DOHH2 (cell line): ENCODE data around the gene DAP.

Source experiments
- H3F3A ChIP-seq: fragments of 200-600 bp; sonication (generic), shearing (Covaris generic); 2 replicates; pipeline ENCODE4 v1.6.0; 2016; ENCODE audit warnings: antibody characterized with exemption, mild to moderate bottlenecking; ENCODE audit not compliant: control insufficient read depth, insufficient read depth
- H3K27ac ChIP-seq: fragments of 200-600 bp; sonication (generic); 2 replicates; pipeline ENCODE4 v1.5.1; 2014; ENCODE audit warnings: low read depth, mild to moderate bottlenecking, low read length, moderate library complexity
- H3K27me3 ChIP-seq: fragments of 200-600 bp; sonication (generic); 2 replicates; pipeline ENCODE4 v1.6.1; 2014; ENCODE audit warnings: mild to moderate bottlenecking, low read length, mixed read lengths; ENCODE audit not compliant: control insufficient read depth
- H3K36me3 ChIP-seq: fragments of 200-600 bp; sonication (generic); 2 replicates; pipeline ENCODE4 v1.6.1; 2014; ENCODE audit warnings: mild to moderate bottlenecking, low read length, moderate library complexity, mixed read lengths; ENCODE audit not compliant: control insufficient read depth
- H3K4me1 ChIP-seq: fragments of 200-600 bp; sonication (generic); 2 replicates; pipeline ENCODE4 v1.6.1; 2014; ENCODE audit warnings: mild to moderate bottlenecking, low read length, mixed read lengths; ENCODE audit not compliant: control insufficient read depth
- H3K4me2 ChIP-seq: fragments of 200-600 bp; sonication (generic); 2 replicates; pipeline ENCODE4 v1.6.0; 2014; ENCODE audit warnings: mild to moderate bottlenecking, low read length, moderate library complexity
- H3K4me3 ChIP-seq: fragments of 200-600 bp; sonication (generic); 2 replicates; pipeline ENCODE4 v1.5.1; 2014; ENCODE audit warnings: mild to moderate bottlenecking, low read length, mixed read lengths
- H3K79me2 ChIP-seq: fragments of 200-600 bp; sonication (generic); 2 replicates; pipeline ENCODE4 v1.6.1; 2014; ENCODE audit warnings: mild to moderate bottlenecking, low read length, mixed read lengths; ENCODE audit not compliant: control insufficient read depth
- H3K9me2 ChIP-seq: fragments of 200-600 bp; sonication (generic); replicated peaks from 2 replicates; pipeline ENCODE4 v1.6.1; 2014; ENCODE audit warnings: mild to moderate bottlenecking, low read length, mixed read lengths; ENCODE audit not compliant: control insufficient read depth
- H3K9me3 ChIP-seq: fragments of 200-600 bp; sonication (generic); 2 replicates; pipeline ENCODE4 v1.6.1; 2014; ENCODE audit warnings: antibody characterized with exemption, low read length, mixed read lengths; ENCODE audit not compliant: control insufficient read depth, insufficient read depth
- H4K20me1 ChIP-seq: fragments of 200-600 bp; sonication (generic); 2 replicates; pipeline ENCODE4 v1.6.0; 2014; ENCODE audit warnings: low read depth, mild to moderate bottlenecking, antibody characterized with exemption, low read length, moderate library complexity; ENCODE audit not compliant: control insufficient read depth, insufficient read depth
- CTCF ChIP-seq: fragments of 200-600 bp; sonication (generic); IDR thresholded peaks from one replicate; pipeline ENCODE4 v1.5.1; 2014; ENCODE audit warnings: antibody characterized with exemption, mild to moderate bottlenecking, low read depth, low read length; ENCODE audit not compliant: poor library complexity, severe bottlenecking
- EZH2phosphoT487 ChIP-seq: fragments of 200-600 bp; sonication (generic); IDR thresholded peaks from 2 replicates; pipeline ENCODE4 v1.6.1; 2017; ENCODE audit warnings: borderline replicate concordance, mild to moderate bottlenecking, antibody characterized with exemption, low read length, moderate library complexity, mixed read lengths

The DAP gene

GRCh38 chr5:10733426-10733825 is 27.6 kb downstream of the DAP start:
- Histone ChIP-seq H3K4me2 (no peak overlapping the region), H3F3A (no peaks in the 10 kb centered on the region), H3K27ac (no peak overlapping the region), H3K9me3 (no peaks in the 10 kb centered on the region), H3K9me2 (no peaks in the 10 kb centered on the region), H3K27me3 (no peaks in the 10 kb centered on the region), H3K4me1 (peaks cover 14% of the 10 kb centered on the region), H3K79me2 (peaks cover 28% of the 10 kb centered on the region), H3K36me3 (peaks cover 53% of the 10 kb centered on the region), H3K4me3 (no peak overlapping the region), H4K20me1 (no peaks in the 10 kb centered on the region)
- TF ChIP-seq CTCF (no peak), EZH2phosphoT487 (no peak)

DNA sequence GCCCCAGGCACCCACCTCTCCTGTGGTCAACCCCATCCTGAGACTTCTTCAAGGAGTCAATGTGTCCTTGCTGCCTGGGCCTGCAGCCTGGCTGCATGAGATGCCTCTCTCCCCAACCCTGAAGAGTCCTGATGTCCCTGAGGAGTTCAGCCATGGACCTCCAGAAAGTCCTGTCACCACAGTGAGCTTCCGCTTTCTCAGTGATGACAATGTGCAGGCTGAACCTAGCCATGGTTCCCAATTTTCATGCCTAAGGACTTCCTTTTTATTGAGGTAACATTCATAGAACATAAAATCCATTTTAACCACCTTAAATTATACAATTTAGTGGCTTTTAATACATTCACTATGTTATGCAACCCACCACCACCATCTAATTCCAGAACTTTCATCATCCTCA is 29.1 kb downstream of the DAP start:
- Histone ChIP-seq H3K36me3 (peaks cover 56% of the 10 kb centered on the region), H3K27me3 (no peaks in the 10 kb centered on the region), H3K4me1 (peaks cover 14% of the 10 kb centered on the region), H3K9me2 (no peaks in the 10 kb centered on the region), H3K9me3 (no peaks in the 10 kb centered on the region), H3K27ac (no peak overlapping the region), H3F3A (no peaks in the 10 kb centered on the region; the same call in 1 of the 2 replicates), H3K79me2 (peaks cover 21% of the 10 kb centered on the region), H4K20me1 (no peaks in the 10 kb centered on the region), H3K4me3 (no peak overlapping the region), H3K4me2 (no peak overlapping the region)
- TF ChIP-seq EZH2phosphoT487 (no peak), CTCF (no peak)

GRCh38 chr5:10730043-10730351 is 31.0 kb downstream of the DAP start:
- H3K27me3 ChIP-seq: no peaks in the 10 kb centered on the region
- no peak overlapping the region for H3K27ac ChIP-seq

More at GRCh38 chr5:10730043-10730351, 31.0 kb downstream of the DAP start:
- Histone ChIP-seq H3F3A (no peaks in the 10 kb centered on the region; the same call in 1 of the 2 replicates), H4K20me1 (no peaks in the 10 kb centered on the region), H3K79me2 (peaks cover 3% of the 10 kb centered on the region), H3K4me1 (no peaks in the 10 kb centered on the region; the same call in 1 of the 2 replicates), H3K4me2 (no peak overlapping the region), H3K4me3 (no peak overlapping the region), H3K9me3 (no peaks in the 10 kb centered on the region), H3K9me2 (no peaks in the 10 kb centered on the region), H3K36me3 (peaks cover 48% of the 10 kb centered on the region)
- TF ChIP-seq EZH2phosphoT487 (no peak), CTCF (no peak)
